Measurements from ENCODE around the gene THSD4.

Gene THSD4

GRCh38 chr15:71807125-71807629 lies 691.9 kb downstream of the THSD4 start:
- DNase-seq, result no peak

GRCh38 chr15:71807691-71808091 lies 692.4 kb downstream of the THSD4 start:
- DNase-seq, result no peak

- no peak for DNase-seq
Measured at GRCh38 chr15:71808311-71809020, 693.2 kb downstream of the THSD4 start.

DNA sequence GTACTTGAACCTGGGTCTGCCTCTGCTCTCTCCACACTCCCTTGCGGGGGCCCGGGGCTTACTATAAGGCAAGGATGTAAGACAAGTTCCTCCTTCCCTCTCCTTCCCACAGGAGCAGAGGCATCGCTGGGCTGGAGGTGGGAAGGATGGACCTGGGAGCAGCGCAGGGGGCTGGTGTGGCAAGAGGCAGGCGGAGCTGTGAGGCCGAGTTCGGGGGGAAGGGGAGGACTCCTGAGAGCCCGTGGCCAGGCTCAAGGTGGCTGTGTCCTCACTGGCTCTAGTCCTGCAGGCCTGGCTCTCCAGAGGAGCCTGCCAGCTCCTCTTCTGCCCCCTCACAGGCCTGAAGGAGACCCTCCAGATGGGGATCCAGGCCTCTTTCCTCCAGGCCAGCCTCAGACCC lies 694.1 kb downstream of the THSD4 start:
- DNase-seq, result no peak

DNA sequence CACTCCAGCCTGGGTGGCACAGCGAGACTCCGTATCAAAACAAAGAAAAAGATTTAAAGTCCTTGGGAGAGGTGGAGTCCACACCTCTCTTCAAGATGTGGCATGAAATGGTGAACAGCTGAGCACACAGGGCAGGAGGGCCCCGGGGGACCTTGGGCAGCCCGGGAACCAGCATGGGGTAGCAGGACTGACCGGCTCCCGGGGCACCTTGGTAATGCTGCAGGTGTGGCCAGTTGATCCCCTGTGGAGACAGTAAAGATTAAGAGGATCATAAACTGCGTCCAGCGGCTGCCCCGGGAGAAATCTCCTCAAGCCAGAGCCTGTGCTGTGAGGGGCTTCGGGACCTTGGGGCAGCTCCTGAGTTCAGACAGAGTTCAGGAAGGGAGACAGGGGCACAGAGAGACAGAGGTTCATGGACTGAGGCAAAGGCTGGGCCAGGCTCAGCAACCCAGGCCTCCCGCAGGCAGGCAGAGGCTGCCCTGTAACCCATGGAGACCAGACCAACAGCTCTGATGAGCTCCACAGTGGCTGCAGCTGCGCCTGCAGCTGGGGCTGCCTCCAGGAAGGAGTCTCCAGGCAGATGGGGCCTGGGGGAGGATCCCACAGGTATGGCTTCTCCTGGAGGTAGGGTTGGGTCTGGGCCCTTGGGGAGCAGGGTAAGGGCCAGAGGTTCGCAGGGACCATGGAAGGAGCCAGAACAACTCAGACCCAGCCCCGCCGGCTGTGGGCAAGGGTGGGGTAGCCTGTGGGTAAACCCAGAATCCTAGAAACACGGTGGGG lies 695.2 kb downstream of the THSD4 start, which contains the start of gene NR2E3:
Gene NR2E3, plus strand, starts transcription at position 299 of the 780 bp plus-strand sequence. Its CDS starts 190 bp downstream, at position 489.
- no peak for DNase-seq

- no peak for DNase-seq
Measured at GRCh38 chr15:71811036-71811736, 695.9 kb downstream of the THSD4 start.

DNA sequence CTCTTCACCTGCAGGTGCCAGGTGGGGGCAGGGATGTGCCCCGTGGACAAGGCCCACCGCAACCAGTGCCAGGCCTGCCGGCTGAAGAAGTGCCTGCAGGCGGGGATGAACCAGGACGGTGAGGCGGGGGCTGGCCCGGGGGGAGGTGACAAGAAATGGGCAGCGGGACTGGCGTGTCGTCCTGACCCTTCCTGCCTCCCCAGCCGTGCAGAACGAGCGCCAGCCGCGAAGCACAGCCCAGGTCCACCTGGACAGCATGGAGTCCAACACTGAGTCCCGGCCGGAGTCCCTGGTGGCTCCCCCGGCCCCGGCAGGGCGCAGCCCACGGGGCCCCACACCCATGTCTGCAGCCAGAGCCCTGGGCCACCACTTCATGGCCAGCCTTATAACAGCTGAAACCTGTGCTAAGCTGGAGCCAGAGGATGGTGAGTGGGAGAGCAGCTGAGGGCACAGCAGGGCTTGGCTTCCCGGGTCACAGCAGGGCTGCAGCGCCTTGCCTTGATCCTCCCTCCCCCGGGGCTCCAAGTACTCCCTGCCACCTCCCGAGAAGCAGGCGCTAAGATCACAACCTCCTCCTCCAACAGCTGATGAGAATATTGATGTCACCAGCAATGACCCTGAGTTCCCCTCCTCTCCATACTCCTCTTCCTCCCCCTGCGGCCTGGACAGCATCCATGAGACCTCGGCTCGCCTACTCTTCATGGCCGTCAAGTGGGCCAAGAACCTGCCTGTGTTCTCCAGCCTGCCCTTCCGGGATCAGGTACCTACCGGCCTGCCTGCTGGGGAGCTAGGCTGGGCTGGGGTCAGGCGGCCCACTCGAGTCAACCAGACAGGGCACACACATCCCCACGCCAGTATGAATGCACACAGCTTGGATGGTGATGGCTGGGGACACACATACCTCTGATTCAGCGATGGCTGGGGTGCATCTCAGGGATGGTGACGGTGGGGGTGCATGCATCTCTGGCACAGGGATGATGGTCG lies 696.8 kb downstream of the THSD4 start:
- no peak for DNase-seq

- no peak for DNase-seq
Measured at GRCh38 chr15:71812966-71813722, 697.9 kb downstream of the THSD4 start.

- DNase-seq, result no peak
Measured at GRCh38 chr15:71813723-71814470, 698.6 kb downstream of the THSD4 start.

DNA sequence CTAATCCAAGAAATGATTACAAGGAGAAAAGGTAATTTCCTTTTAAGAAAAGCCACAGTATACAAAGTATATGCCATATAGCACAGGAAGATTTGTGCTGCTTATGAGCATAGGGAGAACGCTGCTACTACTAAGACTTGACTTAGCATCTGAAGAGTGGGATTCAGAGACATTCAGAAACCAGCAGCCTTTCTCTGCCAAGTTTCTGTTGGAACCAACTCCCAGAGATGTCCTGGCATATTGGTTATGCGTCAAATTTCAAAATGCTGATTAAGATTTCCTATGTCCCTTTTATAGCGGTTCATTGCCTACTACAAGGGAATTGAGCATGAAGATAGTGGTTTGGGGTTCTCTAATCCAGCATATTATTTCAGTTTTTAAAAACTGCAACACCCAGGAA lies 700.0 kb downstream of the THSD4 start:
- DNase-seq, result no peak

- DNase-seq, result no peak
Measured at GRCh38 chr15:71817351-71817750, 702.1 kb downstream of the THSD4 start.

- DNase-seq, result no peak
Measured at GRCh38 chr15:71820127-71820526, 704.9 kb downstream of the THSD4 start.

DNA sequence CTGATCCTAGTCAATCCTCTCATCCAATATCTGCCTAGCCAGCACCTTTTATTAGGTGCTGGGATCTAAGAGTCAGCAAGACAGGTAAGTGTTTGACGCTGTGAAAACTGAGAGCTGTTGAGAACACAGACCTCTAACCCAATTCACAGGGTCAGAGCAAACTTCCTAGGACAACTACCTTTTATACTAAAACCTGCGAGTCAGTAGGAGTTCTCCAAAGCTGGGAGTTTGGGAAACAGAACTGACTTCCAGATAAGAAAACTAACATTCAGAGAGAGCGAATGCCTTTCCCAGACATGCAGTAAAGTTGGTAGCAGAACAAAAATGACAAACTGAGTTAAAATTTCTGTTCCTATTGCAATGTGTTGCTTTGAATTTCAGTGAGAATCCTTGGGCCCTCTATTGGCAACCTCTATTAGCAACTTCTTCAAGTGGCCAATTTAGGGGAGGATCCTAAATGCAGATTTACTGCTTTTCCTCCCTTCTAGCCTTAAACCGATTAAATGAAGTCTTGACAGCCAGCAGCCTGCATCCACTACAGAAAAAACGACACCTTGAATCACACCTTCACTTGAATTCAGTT lies 706.4 kb downstream of the THSD4 start:
- no peak for DNase-seq

DNA sequence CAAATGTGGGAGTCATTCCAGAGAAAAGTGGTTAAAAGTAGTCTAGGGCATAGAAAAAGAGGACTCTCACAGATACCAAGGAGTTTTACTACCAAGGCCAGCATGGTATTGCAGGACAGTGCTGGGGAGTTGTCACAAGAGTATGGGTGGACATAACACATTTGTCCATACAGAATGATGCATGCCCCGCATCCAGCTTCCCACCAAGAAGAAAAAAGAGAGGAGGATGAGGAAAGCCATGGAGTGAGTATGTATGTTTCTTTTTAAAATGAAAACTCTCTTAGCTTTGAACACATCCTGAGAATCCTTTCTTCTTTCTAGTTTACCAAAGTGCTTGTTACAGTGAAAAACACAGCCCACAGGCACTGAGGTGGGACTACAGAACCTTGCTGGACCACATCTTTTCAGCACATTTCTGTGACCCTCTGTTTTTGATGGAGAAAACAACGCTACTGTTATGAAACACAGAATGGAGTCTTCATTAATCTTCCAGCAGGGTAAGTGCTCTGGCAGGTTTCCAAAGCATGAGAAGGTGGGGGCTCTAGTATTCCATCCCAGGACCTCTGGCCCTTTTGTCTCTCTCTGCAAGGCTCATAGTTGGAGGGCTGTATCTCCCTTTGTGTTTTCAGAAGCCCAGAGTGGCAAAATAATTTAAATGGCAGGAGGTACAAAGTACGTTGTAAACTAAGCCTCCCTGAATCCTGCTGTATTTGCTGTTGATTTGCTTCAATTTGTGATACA lies 707.8 kb downstream of the THSD4 start:
- no peak for DNase-seq

DNA sequence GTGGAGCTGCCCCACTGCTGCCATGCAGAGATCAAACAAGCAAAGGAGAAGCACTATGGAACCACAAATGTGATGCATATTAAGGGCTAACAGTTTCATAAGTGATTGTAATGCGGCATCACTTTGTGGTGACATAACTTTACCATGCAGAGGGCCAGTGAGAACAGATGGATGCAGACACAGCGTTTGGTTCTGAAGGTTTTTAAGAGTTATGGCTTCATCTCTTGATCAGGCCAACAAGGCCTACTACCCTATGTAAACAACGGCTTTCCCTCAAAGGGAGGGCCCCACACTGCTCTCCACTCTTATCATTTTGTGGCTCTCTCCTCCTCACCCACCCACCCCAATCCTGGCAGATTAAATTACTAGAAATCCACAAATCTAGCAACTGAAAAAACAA lies 708.5 kb downstream of the THSD4 start:
- no peak for DNase-seq

- no peak for DNase-seq
Measured at GRCh38 chr15:71825021-71825730, 709.9 kb downstream of the THSD4 start.

GRCh38 chr15:71826196-71826595 lies 710.9 kb downstream of the THSD4 start:
- DNase-seq, result no peak

DNA sequence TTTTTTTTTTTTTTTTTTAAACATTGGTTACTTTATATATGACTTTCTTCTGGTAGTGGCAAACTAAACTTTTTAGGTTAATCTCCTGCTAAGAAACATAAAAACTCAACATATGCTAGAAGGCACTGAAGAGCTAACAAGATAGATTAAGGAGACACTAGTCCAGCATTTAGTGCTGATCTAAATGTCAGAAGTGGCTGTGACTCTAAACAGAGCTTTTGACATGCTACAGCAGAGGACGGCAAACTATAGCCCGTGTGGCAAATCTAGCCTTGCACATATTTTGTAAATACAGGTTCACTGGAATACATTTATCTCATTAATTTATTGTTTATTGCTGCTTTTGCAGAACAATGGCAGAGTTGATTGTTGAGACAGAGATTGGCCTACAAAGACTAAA lies 715.7 kb downstream of the THSD4 start:
- DNase-seq, result no peak

Data from cerebellar nuclear complex (tissue), 1 donor.